A549 (cell line): Measurements from ENCODE around the gene AKTIP. TPM values are rescaled to one million over a fixed set of nuclear protein-coding genes. Genes with fewer than 3 reads are reported as not detected.
"Not testable (repeated sequence)": the region's sequence is repeated elsewhere in the genome, so short reads cannot be mapped to it uniquely, and the experiment has no call there.

Source experiments
- ATAC-seq, 2 experiments: fragments of 200-7000 bp in 1 of 2; fragments of >200 bp in 1 of 2; cut with Nextera tagmentation in 1 of 2; cut with Tn5 transposase in 1 of 2; 3 replicates each; pipeline versions ENCODE4 v1.8.0 to v1.9.1; 2018 to 2020; ENCODE audit warnings: mild to moderate bottlenecking in 1 of 2, moderate library complexity in 1 of 2
- CTCF ChIA-PET: fragments of 300-600 bp; sonication (Branson Sonifier 250); formaldehyde crosslinking; extraction: SDS; loops from one replicate; lab custom pipeline; 2021; ENCODE audit warnings: antibody characterized with exemption, inconsistent platforms; lab: Yijun Ruan, JAX
- POLR2A ChIA-PET: fragments of 350-600 bp; formaldehyde crosslinking; extraction: SDS; loops from one replicate; lab custom pipeline; 2021; ENCODE audit warnings: antibody characterized with exemption, inconsistent platforms; lab: Yijun Ruan, JAX
- DNase-seq, 2 experiments: peaks; one replicate each; pipeline versions ENCODE4 v3.0.0 to v3.0.0-alpha.2; 2011 to 2016; ENCODE audit warnings: low read depth in 1 of 2, low spot score in 1 of 2
- FAIRE-seq: peaks from 2 replicates; lab custom pipeline; 2011; peaks lifted over from hg19 to GRCh38; lab: Jason Lieb, UNC
- H3K27ac ChIP-seq, 2 experiments: fragments of >200 bp; sonication (Bioruptor Twin); formaldehyde crosslinking; 3 replicates each; pipeline ENCODE4 v1.5.1; 2016 to 2017
- H3K4me1 ChIP-seq: fragments of >200 bp; sonication (Bioruptor Twin); formaldehyde crosslinking; 3 replicates; pipeline ENCODE4 v1.6.1; 2016
- H3K4me2 ChIP-seq: fragments of >200 bp; sonication (Bioruptor Twin); formaldehyde crosslinking; 3 replicates; pipeline ENCODE4 v1.6.1; 2016
- H3K4me3 ChIP-seq: fragments of >200 bp; sonication (Bioruptor Twin); formaldehyde crosslinking; 3 replicates; pipeline ENCODE4 v1.5.1; 2016
- H3K9me3 ChIP-seq: fragments of >200 bp; sonication (Bioruptor Twin); formaldehyde crosslinking; 3 replicates; pipeline ENCODE4 v1.6.1; 2016
- BCL3 ChIP-seq: fragments of >200 bp; sonication (Bioruptor Twin); formaldehyde crosslinking; IDR thresholded peaks from 3 replicates; pipeline ENCODE4 v1.6.1; 2016
- CEBPB ChIP-seq, 2 experiments: fragments of >200 bp in 1 of 2; sonication (Bioruptor Twin) in 1 of 2; formaldehyde crosslinking in 1 of 2; IDR thresholded peaks; 2 replicates each; pipeline ENCODE4 v1.6.1; 2012 to 2016
- CHD4 ChIP-seq: fragments of 200-600 bp; sonication (generic); IDR thresholded peaks from 2 replicates; pipeline ENCODE4 v1.6.1; 2016; ENCODE audit warnings: antibody characterized with exemption, mild to moderate bottlenecking, borderline replicate concordance
- ELK1 ChIP-seq: fragments of 150-350 bp; IDR thresholded peaks from 2 replicates; pipeline ENCODE4 v1.6.1; 2014; ENCODE audit warnings: low read depth, mild to moderate bottlenecking, low read length
- EP300 ChIP-seq, 2 experiments: fragments of >200 bp; sonication (Bioruptor Twin); formaldehyde crosslinking; IDR thresholded peaks; 2 replicates in 1 of 2; 3 replicates in 1 of 2; pipeline ENCODE4 v1.6.1; 2016 to 2017
- HES2 ChIP-seq: fragments of >200 bp; sonication (Bioruptor Twin); formaldehyde crosslinking; IDR thresholded peaks from 2 replicates; pipeline ENCODE4 v1.6.1; 2016
- HMGXB4 ChIP-seq: fragments of 250-450 bp; sonication (Bioruptor Pico); IDR thresholded peaks from 2 replicates; pipeline ENCODE4 v1.5.0; 2021; ENCODE audit warnings: mild to moderate bottlenecking, moderate library complexity, borderline replicate concordance
- HOXB13 ChIP-seq: fragments of 250-450 bp; sonication (Bioruptor Pico); IDR thresholded peaks from 2 replicates; pipeline ENCODE4 v1.5.0; 2020; ENCODE audit warnings: low read depth, mild to moderate bottlenecking, moderate library complexity
- JUNB ChIP-seq: fragments of >200 bp; sonication (Bioruptor Twin); formaldehyde crosslinking; IDR thresholded peaks from 2 replicates; pipeline ENCODE4 v1.6.1; 2016
- NFE2L2 ChIP-seq: fragments of 150-350 bp; conservative IDR thresholded peaks from 2 replicates; pipeline ENCODE4 v1.6.1; 2014; ENCODE audit warnings: low read length
- NR3C1 ChIP-seq: fragments of >200 bp; sonication (Bioruptor Twin); formaldehyde crosslinking; IDR thresholded peaks from 3 replicates; pipeline ENCODE4 v1.6.1; 2017
- POLR2A ChIP-seq: IDR thresholded peaks from 2 replicates; pipeline ENCODE4 v1.6.1; 2012; ENCODE audit warnings: mild to moderate bottlenecking, low read length
- POLR2AphosphoS2 ChIP-seq: conservative IDR thresholded peaks from 2 replicates; pipeline ENCODE4 v1.6.1; 2012; ENCODE audit warnings: low read length, improper control_type of control experiment, inconsistent platforms
- RCOR1 ChIP-seq: fragments of 150-350 bp; IDR thresholded peaks from 2 replicates; pipeline ENCODE4 v1.6.1; 2014; ENCODE audit warnings: antibody characterized with exemption, low read length, low read depth
- SREBF2 ChIP-seq: fragments of 450-650 bp; IDR thresholded peaks from 2 replicates; pipeline ENCODE4 v1.6.1; 2014; ENCODE audit warnings: mild to moderate bottlenecking, moderate library complexity
- TP53 ChIP-seq: fragments of 250-450 bp; sonication (Bioruptor Pico); IDR thresholded peaks from 2 replicates; pipeline ENCODE4 v1.5.0; 2021; ENCODE audit warnings: mild to moderate bottlenecking, moderate library complexity
- ZC3H11A ChIP-seq: fragments of 450-650 bp; IDR thresholded peaks from 2 replicates; pipeline ENCODE4 v1.6.1; 2014; ENCODE audit warnings: antibody characterized with exemption, mild to moderate bottlenecking
- ZNF302 ChIP-seq: fragments of 250-450 bp; sonication (Bioruptor Pico); IDR thresholded peaks from 2 replicates; pipeline ENCODE4 v1.9.0; 2021; ENCODE audit warnings: inconsistent platforms, mild to moderate bottlenecking, moderate library complexity
- WGBS: methylation state at CpG from one replicate; pipeline ENCODE4 v1.1.6; 2017; ENCODE audit errors: missing lambda C conversion rate; 5-methylcytosine and 5-hydroxymethylcytosine counted together
- polyA plus RNA-seq, 4 experiments: library from polyadenylated mRNA; depleted of rRNA in 3 of 4; stranded (reverse); fragments of >200 nt; fragmentation: RNase III in 1 of 4; extraction: RNeasy Plus Mini Kit Qiagen cat#74134 plus additional on column Dnase treatment in 1 of 4; gene quantifications; 2 replicates in 3 of 4; 3 replicates in 1 of 4; pipeline ENCODE4 v1.2.3, GENCODE V29; 2011 to 2017

Gene AKTIP
- polyA plus RNA-seq, 2 of the 4 experiments (the other 2 are of a cell fraction), result 21.0 to 48.4 TPM

GRCh38 chr16:53517851-53518250, 14.8 kb upstream of the AKTIP start:
- ChIA-PET POLR2A (no interaction called here), CTCF (no interaction called here)
- Histone ChIP-seq H3K4me1 (no peaks in the 10 kb centered on the region), H3K9me3 (no peaks in the 10 kb centered on the region), H3K27ac (no peak overlapping the region), H3K4me2 (no peak overlapping the region), H3K4me3 (no peak overlapping the region)
- FAIRE-seq (no peak), ATAC-seq (no peak), DNase-seq (no peak)
- TF ChIP-seq JUNB (no peak), RCOR1 (no peak), POLR2A (no peak)
- WGBS, result 95% methylated on average over 4 of the region's 4 CpGs

- TF ChIP-seq ELK1 (no peak), TP53 (CRISPR knock-in tag) (no peak), POLR2AphosphoS2 (no peak)
- TF ChIP-seq, all 56 proteins: peak for 0
- ATAC-seq (no peak), DNase-seq (no peak), FAIRE-seq (no peak)
- CTCF ChIA-PET, result interaction anchor here (1.2 kb wide), 2 partner anchors 13 to 15 kb away, joined by 3 read pairs; partner anchors contain the start of gene AKTIP
- H3K4me2 ChIP-seq, result no peak overlapping the region
- no peak overlapping the region for H3K4me3 ChIP-seq
- H3K4me1 ChIP-seq, result peaks cover 11% of the 10 kb centered on the region; the same call in 2 of the 3 replicates
- WGBS, result 48% methylated on average over 2 of the region's 2 CpGs
- POLR2A ChIA-PET, result no interaction called here
- no peaks in the 10 kb centered on the region for H3K9me3 ChIP-seq
- no peak overlapping the region for H3K27ac ChIP-seq
Observed at GRCh38 chr16:53515811-53516210, 12.8 kb upstream of the AKTIP start.

- 68% methylated on average over 6 of the region's 6 CpGs for WGBS
Observed at GRCh38 chr16:53515259-53515658, 12.2 kb upstream of the AKTIP start.

GRCh38 chr16:53512795-53513194, 9.8 kb upstream of the AKTIP start:
- H3K27ac ChIP-seq, H3K4me3 ChIP-seq, POLR2A ChIA-PET, H3K4me2 ChIP-seq, FAIRE-seq, DNase-seq, ATAC-seq, H3K9me3 ChIP-seq: not testable (repeated sequence)
- peaks cover 14% of the 10 kb centered on the region; the same call in 2 of the 3 replicates for H3K4me1 ChIP-seq
- 67% methylated on average over 1 of the region's 1 CpG for WGBS
- CTCF ChIA-PET, result interaction anchor here (1.0 to 1.6 kb wide), 2 partner anchors 9 to 18 kb away, joined by 4 to 5 read pairs; partner anchors contain the start of gene AKTIP

More at GRCh38 chr16:53515259-53515658, 12.2 kb upstream of the AKTIP start:
- FAIRE-seq (no peak), DNase-seq (no peak), ATAC-seq (no peak)
- ChIA-PET POLR2A (interaction anchor here (0.6 kb wide), 1 partner anchor 11 kb away, joined by 3 read pairs; no protein-coding TSS in a partner anchor), CTCF (no interaction called here)
- Histone ChIP-seq H3K4me2 (no peak overlapping the region), H3K4me1 (peaks cover 14% of the 10 kb centered on the region; the same call in 2 of the 3 replicates), H3K4me3 (no peak overlapping the region), H3K27ac (no peak overlapping the region), H3K9me3 (no peaks in the 10 kb centered on the region)
- TF ChIP-seq CEBPB (IDR thresholded peaks at IDR 0.05), result no peak
- no peak for TF ChIP-seq ZC3H11A
- no peak for TF ChIP-seq NFE2L2
- TF ChIP-seq HOXB13 (CRISPR knock-in tag), result no peak
- TF ChIP-seq BCL3, result no peak
- no peak for TF ChIP-seq HMGXB4
- TF ChIP-seq HES2, result no peak
- no peak for TF ChIP-seq ZNF302 (CRISPR knock-in tag)
- no peak for TF ChIP-seq EP300 (IDR thresholded peaks at IDR 0.05)
- TF ChIP-seq NR3C1, result no peak
- TF ChIP-seq POLR2AphosphoS2, result no peak
- TF ChIP-seq POLR2A, result no peak
- no peak for TF ChIP-seq CHD4
- TF ChIP-seq SREBF2, result no peak
- no peak for TF ChIP-seq JUNB
